Colonic mucosa (tissue), 4 donors: ENCODE data around the gene MED12. TPM values are rescaled to one million over a fixed set of nuclear protein-coding genes. Genes with fewer than 3 reads are reported as not detected.

Experiments used
- DNase-seq: peaks from one replicate; pipeline ENCODE4 v3.0.0-alpha.2; 2020
- H3K27ac ChIP-seq: fragments of 200-600 bp; one replicate; pipeline ENCODE4 v1.8.0; 2021
- H3K27me3 ChIP-seq: fragments of 200-600 bp; one replicate; pipeline ENCODE4 v1.8.0; 2021
- H3K36me3 ChIP-seq: fragments of 200-600 bp; one replicate; pipeline ENCODE4 v1.8.0; 2021
- H3K4me1 ChIP-seq: fragments of 200-600 bp; one replicate; pipeline ENCODE4 v1.8.0; 2021; ENCODE audit warnings: mild to moderate bottlenecking
- H3K4me3 ChIP-seq: fragments of 200-600 bp; one replicate; pipeline ENCODE4 v1.8.0; 2021
- H3K9ac ChIP-seq, 2 donors: one replicate each; pipeline ENCODE4 v1.7.0; 2013; ENCODE audit warnings: control low read depth in 2 of 2, low read depth in 2 of 2, low read length in 2 of 2
- H3K9me3 ChIP-seq: fragments of 200-600 bp; one replicate; pipeline ENCODE4 v1.8.0; 2021
- CTCF ChIP-seq: fragments of 200-600 bp; IDR thresholded peaks from one replicate; pipeline ENCODE4 v1.8.0; 2022; ENCODE audit warnings: antibody characterized with exemption, mild to moderate bottlenecking
- intact Hi-C: fragments of 100-400 bp; cut with DNase I; formaldehyde crosslinking; loops from one replicate; pipeline ENCODE4 v1.14.1; 2022
- total RNA-seq, 2 donors: library from RNA; stranded (reverse); fragmentation: NEBNext Ultra II Directional in 1 of 2; extraction: Animal tissue kit (Norgen Biotek cat#: 25700) in 1 of 2; gene quantifications; one replicate each; pipeline ENCODE4 v1.2.1, GENCODE V29; 2021
- donor health status: healthy.
- donor health status: DM: no; HTN: no; CAD: no.
- donor health status: DM: no; HTN: no; CAD: no.

MED12 gene
- total RNA-seq, 2 donors from 2014 or later = 35.1 to 39.7 TPM

GRCh38 chrX:71085900-71086299 lies 32.5 kb upstream of the MED12 start:
- H3K27me3 ChIP-seq = no peaks in the 10 kb centered on the region
- TF ChIP-seq CTCF = no peak
- H3K36me3 ChIP-seq = no peaks in the 10 kb centered on the region
- H3K27ac ChIP-seq = no peak overlapping the region
- intact Hi-C loops = no loop called here
- no peak overlapping the region for H3K9ac ChIP-seq
- H3K9me3 ChIP-seq = no peaks in the 10 kb centered on the region
- H3K4me1 ChIP-seq = no peaks in the 10 kb centered on the region
- DNase-seq = no peak
- H3K4me3 ChIP-seq = no peak overlapping the region

GRCh38 chrX:71091263-71091662 lies 27.1 kb upstream of the MED12 start:
- Histone ChIP-seq H3K4me1 (no peaks in the 10 kb centered on the region), H3K9me3 (no peaks in the 10 kb centered on the region), H3K36me3 (no peaks in the 10 kb centered on the region), H3K27ac (no peak overlapping the region), H3K27me3 (no peaks in the 10 kb centered on the region), H3K9ac (no peak overlapping the region), H3K4me3 (no peak overlapping the region)
- no peak for DNase-seq
- no peak for TF ChIP-seq CTCF
- intact Hi-C loops = no loop called here

- intact Hi-C loops = no loop called here
- no peaks in the 10 kb centered on the region for H3K27me3 ChIP-seq
Observed at GRCh38 chrX:71095033-71095432, 23.4 kb upstream of the MED12 start.

GRCh38 chrX:71095555-71095980 lies 22.8 kb upstream of the MED12 start, which contains the start of gene FOXO4:
TSS of gene FOXO4 (plus strand) at chrX:71095851. CDS start at chrX:71096529, 678 bp downstream.
- Histone ChIP-seq H3K9me3 (no peaks in the 10 kb centered on the region), H3K36me3 (no peaks in the 10 kb centered on the region), H3K27me3 (no peaks in the 10 kb centered on the region), H3K4me1 (no peaks in the 10 kb centered on the region), H3K9ac (peak within 1 kb of the TSS; percentile 64 to 77), H3K4me3 (peak within 1 kb of the TSS; percentile 50), H3K27ac (peak within 1 kb of the TSS; percentile 36)
- intact Hi-C loops = no loop called here
- DNase-seq = peak; percentile 93
- no peak for TF ChIP-seq CTCF

More at GRCh38 chrX:71095033-71095432, 23.4 kb upstream of the MED12 start:
- Histone ChIP-seq H3K9me3 (no peaks in the 10 kb centered on the region), H3K4me3 (peak overlapping the region; percentile 50), H3K4me1 (no peaks in the 10 kb centered on the region), H3K9ac (peak overlapping the region in 1 of 2 donors; percentile 57), H3K27ac (no peak overlapping the region), H3K36me3 (no peaks in the 10 kb centered on the region)
- TF ChIP-seq CTCF = no peak
- DNase-seq = no peak

GRCh38 chrX:71095981-71096759 lies 22.2 kb upstream of the MED12 start:
- H3K9ac ChIP-seq = peak overlapping the region; percentile 64 to 77
- intact Hi-C loops = no loop called here
- H3K27me3 ChIP-seq = no peaks in the 10 kb centered on the region
- H3K9me3 ChIP-seq = no peaks in the 10 kb centered on the region
- peak; percentile 69 for DNase-seq
- no peaks in the 10 kb centered on the region for H3K36me3 ChIP-seq
- TF ChIP-seq CTCF = no peak
- no peaks in the 10 kb centered on the region for H3K4me1 ChIP-seq
- peak overlapping the region; percentile 36 for H3K27ac ChIP-seq
- H3K4me3 ChIP-seq = peak overlapping the region; percentile 50
